DMS79 treated with DMSO at 0.1 percent for 48 hours (cell line): ENCODE measurements around the gene IGF2R.
"Not testable (repeated sequence)": the region's sequence is repeated elsewhere in the genome, so short reads cannot be mapped to it uniquely, and the experiment has no call there.

ENCODE experiments used
- DNase-seq: peaks from one replicate; lab custom pipeline; 2025; lab: John Stamatoyannopoulos, UW

The IGF2R gene

GRCh38 chr6:159996626-159997497 is 28.0 kb downstream of the IGF2R start:
- no peak for DNase-seq

- no peak for DNase-seq
Observed at GRCh38 chr6:159997498-159998101, 28.7 kb downstream of the IGF2R start.

GRCh38 chr6:159998538-159998937 is 29.7 kb downstream of the IGF2R start:
- DNase-seq: no peak

GRCh38 chr6:159999240-159999671 is 30.4 kb downstream of the IGF2R start:
- no peak for DNase-seq

DNA sequence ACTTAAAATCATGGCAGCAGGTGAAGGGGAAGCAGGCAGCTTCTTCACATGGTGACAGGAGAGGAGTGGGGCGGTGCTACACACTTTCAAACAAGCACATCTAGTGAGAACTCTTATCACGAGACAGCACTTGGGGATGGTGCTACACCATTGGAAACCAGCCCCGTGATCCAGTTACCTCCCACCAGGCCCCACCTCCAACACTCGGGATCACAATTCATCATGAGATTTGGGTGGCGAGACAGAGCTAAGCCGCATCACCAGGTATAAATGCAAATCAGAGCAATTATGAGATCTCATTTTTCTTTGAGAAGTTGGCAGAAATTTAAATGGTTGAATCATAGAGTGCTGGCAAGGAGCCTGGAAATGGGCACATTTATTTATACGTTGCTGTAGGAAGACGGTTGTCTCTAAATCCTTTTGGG is 31.4 kb downstream of the IGF2R start:
- no peak for DNase-seq

GRCh38 chr6:160000893-160001427 is 32.1 kb downstream of the IGF2R start:
- DNase-seq: not testable (repeated sequence)

DNA sequence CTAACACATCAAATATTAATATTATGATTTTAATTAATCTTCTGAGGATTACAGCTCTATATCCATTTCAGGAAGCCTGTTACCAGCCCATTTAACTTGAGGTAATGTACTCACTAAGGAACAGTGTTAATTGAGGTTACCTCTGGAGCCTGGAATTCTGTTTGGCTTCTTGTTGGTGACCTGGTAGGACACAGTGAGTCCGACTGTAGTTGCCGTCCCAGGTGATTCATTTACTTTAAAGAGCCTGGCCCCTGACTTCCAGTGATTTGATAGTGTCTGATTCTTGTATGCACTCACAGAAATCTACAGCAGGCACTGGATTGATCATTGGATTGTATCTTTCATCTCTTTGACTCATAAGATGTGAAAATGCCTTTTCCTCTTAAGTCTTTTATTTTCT is 34.0 kb downstream of the IGF2R start:
- DNase-seq: no peak

DNA sequence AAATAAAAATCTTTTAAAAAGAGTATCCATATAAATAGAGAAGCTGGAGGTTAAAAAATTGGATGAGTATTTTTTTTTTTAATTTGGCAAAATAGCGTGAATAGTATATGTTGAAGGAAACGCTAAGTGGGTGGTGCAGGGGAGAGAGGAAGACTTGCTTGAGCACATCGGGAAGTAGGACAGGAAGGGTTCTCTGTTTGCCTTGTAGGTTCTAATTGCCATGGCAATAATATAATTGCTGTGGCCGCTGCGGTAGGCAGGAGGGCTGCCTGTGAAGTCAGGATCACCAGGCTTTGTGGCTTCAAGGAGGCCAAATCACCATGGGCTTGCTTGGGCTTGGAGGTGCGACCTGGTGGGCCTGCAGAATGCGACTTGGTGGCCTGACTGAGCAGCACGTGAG is 35.1 kb downstream of the IGF2R start:
- no peak for DNase-seq

DNA sequence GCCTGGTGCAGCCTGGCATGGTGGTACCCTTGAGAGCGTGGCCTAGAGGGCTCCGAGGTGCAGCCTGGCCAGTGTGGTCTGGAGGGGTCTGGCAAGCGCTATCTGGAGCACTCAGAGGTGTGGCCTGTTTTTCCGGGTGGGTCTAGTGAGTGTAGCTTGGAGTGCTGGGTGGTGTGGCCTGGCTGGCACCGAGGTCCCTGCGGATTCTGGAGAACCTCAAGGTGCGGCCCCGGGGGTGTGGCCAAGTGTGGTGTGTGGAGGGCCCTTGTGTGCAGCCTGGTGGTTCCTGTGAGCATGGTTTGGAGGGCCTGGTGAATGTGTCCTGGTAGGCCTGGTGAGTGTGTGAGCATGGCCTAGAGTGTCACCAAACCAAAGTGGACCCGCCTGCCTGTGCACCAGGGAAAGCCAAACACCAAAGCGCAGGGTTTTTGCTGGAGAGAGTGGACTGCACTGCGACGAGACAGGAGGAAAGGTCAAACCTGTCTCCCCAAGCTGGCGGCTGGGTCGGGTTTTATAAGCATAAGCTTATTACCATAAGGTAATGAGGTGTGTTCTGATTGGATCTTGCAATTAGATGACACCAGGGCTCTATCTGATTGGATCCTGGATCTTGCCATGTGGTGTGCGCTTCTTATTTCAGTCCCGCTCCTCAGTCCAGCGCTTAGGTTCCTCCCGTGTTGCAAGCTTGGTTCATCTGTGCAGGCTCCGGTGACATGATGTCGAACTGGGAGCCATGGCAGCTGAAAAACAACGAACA is 35.7 kb downstream of the IGF2R start:
- DNase-seq: no peak

DNA sequence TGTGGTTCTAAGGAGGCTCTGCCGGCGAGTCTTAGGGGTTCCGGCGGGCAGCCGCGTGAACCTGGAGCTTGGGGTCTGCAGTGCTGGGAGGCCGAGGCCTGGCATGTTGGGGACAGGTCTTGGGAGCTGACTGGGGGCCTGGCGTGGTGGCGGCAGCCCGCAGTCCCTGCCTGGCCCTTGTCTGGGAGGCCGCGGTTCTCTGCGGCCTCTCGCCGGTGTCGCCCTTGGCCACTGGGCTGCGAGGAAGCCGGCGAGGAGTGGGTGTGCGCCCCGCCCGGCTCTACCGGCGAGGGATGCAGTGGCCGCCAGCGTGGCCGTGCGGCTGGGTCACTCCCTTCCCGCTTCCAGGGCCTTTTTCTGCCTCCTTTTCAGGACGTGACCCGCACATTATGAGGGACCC is 36.3 kb downstream of the IGF2R start:
- DNase-seq: no peak

DNA sequence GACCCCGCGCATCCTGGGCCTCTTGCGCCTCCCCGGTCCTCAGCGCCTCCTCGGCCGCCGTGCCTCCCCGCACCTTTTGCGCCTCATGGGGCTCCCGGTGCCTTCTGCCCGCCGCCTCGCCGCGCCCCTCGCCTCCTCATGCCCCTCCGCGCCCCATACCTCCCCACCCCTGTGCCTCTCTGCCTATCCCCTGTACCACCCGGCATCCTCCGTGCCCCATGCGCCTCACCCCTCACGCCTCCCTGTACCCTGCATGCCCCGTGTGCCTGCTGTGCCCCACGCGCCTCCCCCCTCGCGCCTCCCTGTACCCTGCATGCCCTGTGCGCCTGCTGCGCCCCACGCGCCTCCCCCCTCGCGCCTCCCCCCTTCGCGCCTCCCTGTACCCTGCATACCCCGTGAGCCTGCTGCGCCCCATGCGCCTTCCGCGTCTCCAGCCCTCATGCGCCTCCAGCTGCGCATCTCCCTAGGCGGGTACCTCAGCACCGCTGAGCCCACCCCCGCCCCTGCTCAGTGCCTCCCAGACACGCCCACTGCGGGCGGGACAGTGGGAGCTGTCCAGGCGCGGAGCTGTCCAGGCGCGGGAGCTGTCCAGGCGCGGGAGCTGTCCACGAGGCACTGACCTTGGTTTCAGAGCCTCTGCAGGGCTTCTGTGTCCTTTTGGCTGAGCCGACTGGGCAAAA is 37.1 kb downstream of the IGF2R start:
- DNase-seq: no peak

DNA sequence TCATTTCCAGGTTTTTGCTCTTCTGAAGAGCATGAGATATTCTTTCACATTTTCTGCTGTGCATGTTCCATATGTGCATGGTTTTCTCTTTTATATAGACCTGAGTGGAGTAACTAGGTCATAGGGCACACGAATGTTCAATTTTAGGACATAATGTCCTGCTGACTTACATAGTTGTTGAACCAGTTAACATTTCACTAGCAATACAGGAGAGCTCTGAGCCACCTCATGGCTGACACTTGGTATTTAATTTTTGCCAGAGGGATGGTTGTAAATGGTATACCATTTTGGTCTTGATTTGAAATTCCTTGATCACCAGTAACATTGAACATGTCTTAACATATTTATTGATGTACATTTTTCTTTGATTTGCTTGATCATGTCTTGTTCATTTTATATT is 38.3 kb downstream of the IGF2R start:
- DNase-seq: no peak

DNA sequence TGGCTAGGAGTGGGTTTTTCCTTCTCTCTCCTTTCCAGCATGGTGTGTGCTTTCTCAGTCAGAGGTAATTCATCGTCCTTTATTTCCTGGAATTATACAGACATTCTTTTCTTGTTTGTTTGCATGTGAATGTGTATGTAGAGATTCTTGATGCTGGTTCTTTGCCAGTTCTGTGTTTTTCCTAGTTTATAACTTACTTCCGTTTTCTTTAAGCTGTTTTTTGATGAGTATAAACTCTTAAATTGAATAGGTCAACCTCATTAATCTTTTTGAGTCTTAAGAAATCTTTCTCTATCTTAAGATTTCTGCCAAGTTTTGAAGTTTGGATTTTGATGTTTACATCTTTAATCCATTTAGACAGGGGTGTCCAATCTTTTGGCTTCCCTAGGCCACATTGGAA is 38.7 kb downstream of the IGF2R start:
- DNase-seq: no peak

DNA sequence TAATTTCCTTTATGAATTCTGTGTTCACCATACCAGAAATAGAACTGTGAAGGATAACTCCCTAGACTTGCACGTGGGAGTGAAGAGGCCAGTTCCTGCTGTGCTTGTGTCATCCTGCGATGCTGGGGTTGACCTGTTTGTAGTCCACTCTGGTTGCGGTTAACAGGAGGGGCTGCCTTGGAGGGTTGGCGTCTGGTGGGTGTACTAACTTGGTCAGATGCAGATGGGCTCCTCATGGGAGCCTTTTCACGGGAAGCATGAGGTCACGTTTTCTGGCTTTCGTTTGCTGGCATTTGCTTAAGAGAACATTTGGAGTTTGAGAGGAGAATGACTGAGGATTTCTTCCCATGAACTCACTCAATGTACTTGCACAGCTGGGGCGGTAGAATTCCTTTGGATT is 41.2 kb downstream of the IGF2R start:
- no peak for DNase-seq

GRCh38 chr6:160013987-160014868 is 45.3 kb downstream of the IGF2R start:
- DNase-seq: peak; percentile 37

DNA sequence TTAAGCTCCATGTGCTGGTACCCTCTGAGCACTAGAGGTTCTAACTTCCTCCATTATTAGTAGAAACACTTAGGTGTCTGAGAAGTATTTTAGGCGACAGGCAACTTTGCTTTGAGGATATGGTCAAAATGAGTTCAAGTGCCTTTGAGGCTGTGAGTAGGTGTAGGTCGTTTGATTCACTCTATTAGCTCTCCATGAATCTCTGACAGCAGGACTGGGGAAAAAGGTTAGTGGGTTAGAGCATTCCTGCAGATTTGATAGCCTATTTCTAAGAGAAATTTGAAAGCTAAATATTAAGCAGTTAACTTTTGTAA is 45.9 kb downstream of the IGF2R start:
- DNase-seq: peak; percentile 37

GRCh38 chr6:160015778-160016684 is 47.1 kb downstream of the IGF2R start:
- no peak for DNase-seq

DNA sequence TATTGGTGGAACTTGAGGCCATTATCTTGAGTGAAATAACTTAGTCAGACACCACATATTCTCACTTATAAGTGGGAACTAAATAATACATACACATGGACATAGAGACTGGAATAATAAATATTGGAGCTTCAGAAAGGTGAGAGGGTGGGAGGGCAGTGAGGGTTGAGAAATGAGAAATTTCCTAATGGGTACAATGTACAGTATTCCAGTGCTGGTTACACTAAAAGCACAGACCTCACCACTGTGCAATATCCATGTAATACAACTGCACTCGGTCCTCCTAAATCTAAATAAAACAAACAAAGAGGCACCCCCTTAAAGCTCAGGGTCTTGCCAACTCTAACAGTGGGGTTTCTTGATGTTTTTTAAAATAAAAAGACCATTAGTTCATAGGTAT is 53.2 kb downstream of the IGF2R start:
- no peak for DNase-seq

DNA sequence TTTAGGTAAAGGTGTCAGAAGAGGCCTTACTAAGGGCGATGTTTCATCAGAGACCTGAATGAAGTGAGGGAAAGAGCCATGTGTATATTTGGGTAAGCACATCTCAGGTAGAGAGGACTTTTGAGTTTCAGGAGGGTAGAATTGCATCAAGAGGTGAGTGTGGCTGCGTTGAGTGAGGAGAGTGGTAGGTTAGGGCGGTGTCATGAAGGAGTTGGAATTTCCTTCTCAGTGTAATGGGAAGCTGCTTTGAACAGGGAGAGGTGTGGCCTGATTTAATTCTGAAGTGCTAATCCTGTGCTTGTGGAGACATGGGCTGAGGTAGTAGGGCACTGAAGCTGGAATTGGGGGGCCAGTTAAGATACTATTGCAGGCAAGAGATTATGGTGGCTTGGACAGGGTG is 53.9 kb downstream of the IGF2R start:
- DNase-seq: no peak

DNA sequence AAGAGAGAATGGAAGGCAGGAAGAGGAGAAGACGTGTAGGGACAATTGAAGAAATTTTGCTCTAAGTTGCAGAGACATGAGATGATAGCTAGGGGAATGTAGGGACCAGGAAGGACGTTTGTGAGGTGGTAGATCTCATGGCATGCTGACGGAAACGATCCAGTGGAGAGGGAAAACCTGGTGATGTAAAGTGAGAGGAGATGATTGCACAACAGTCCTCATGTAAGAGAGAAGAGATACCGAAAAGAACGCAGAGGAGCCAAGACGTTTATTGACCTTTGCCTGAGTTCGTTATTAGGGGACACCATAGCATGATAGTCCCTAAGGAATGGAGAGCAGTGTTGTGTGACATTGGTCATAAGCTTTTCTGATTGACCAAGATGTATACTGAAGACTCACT is 55.3 kb downstream of the IGF2R start:
- no peak for DNase-seq
